ENCODE results near the gene EML5.

- TF ChIP-seq EZH2 (IDR thresholded peaks at IDR 0.05) (no peak), POLR2AphosphoS5 (IDR thresholded peaks at IDR 0.05; ENCODE audit: borderline replicate concordance, low read depth, low read length) (no peak), FOXP2 (optimal IDR thresholded peaks at IDR 0.05; ENCODE audit: control extremely low read depth, extremely low read length, insufficient read depth) (no peak)
Measured at GRCh38 chr14:88837495-88837894, 44.7 kb upstream of the EML5 start.
